ENCODE results near the gene RAD51B. TPM values are rescaled to one million over a fixed set of nuclear protein-coding genes. Genes with fewer than 3 reads are reported as not detected.

RAD51B gene
- total RNA-seq, 1 donor from 2014 or later: 16.7 TPM

DNA sequence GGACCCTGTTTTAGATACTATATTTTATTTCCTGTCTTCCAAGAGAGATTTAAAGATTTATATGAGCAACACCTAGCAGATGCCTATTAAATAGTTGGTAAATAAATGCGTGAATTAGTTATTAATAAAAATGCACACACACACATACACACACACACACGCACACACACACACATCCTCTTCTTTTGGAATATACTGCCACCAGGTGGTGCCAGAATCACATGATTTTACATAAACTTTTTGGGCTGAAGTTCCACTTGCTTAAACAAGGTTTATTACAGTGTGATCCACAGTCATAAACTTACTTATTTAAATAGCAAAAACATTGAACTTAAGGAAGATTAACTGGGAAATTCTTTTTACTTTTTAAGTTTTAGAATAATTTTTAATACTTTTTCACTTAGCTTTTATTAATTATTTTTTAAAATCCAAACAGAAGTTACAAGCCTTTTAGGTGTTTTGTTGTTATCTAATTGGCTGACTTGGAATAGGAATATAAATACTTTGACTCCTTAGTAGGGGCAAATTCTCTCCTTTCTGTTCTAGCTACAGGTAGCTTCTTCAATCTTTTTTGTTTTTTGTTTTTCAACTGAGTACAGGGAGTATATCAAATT, 17.5 kb downstream of the RAD51B start:
- Mint-ChIP-seq H3K27ac (ENCODE audit: unreplicated experiment) (no peak overlapping the region), H3K4me3 (no peak overlapping the region)

GRCh38 chr14:67846029-67846610, 26.5 kb downstream of the RAD51B start:
- H3K36me3 Mint-ChIP-seq (ENCODE audit: low read depth): peaks cover 17% of the 10 kb centered on the region
- peaks cover 20% of the 10 kb centered on the region for H3K9me3 Mint-ChIP-seq
- no peak overlapping the region for H3K4me3 Mint-ChIP-seq
- no peak overlapping the region for H3K27ac Mint-ChIP-seq (ENCODE audit: unreplicated experiment)
- H3K4me1 Mint-ChIP-seq: no peaks in the 10 kb centered on the region
- no peak for TF ChIP-seq CTCF (conservative IDR thresholded peaks at IDR 0.05)
- no peaks in the 10 kb centered on the region for H3K27me3 Mint-ChIP-seq (ENCODE audit: low read depth)
- no peak for DNase-seq (ENCODE audit: low read depth, low spot score)

More for the DNA sequence above, 17.5 kb downstream of the RAD51B start:
- peak; percentile 83 for TF ChIP-seq CTCF (conservative IDR thresholded peaks at IDR 0.05)
- no peaks in the 10 kb centered on the region for H3K9me3 Mint-ChIP-seq
- no peaks in the 10 kb centered on the region for H3K27me3 Mint-ChIP-seq (ENCODE audit: low read depth)
- no peaks in the 10 kb centered on the region for H3K4me1 Mint-ChIP-seq
- H3K36me3 Mint-ChIP-seq (ENCODE audit: low read depth): peaks cover 7% of the 10 kb centered on the region
- DNase-seq (ENCODE audit: low read depth, low spot score): peak; percentile 47

DNA sequence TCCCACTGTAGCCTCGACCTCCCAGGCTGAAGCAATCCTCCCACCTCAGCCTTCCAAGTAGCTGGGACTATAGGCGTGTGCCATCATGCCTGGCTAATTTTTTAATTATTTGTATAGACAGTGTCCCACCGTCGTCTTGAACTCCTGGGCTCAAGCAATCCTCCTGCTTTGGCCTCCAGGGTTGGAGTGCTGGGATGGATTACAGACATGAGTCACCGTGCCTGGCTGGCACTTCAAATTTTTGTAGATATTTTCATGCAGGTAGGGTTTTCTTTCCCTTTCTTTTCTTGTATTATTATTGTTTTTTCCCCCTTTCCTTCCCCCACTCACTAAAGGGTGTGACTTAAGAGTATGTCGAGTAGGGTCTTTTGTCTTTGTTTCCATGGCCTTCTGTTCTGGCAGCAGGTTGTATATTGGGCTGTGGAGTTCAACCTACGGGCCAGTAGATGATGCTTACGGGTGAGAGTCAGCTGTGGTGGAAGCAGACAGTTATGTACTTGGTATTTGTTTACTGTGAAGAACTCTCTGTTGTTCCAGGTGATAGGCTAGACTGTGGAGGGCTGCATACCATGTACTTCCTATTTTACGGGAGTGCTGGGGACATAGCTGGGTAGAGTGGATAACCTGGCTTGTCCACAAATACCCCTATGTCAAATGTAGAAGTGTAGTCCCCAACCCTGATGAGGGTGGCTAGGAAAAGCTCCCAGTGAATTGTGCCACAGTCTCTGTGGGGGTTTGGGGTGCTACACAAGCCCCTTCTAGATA, 30.7 kb downstream of the RAD51B start:
- TF ChIP-seq CTCF (conservative IDR thresholded peaks at IDR 0.05): no peak
- Mint-ChIP-seq H3K9me3 (peaks cover 17% of the 10 kb centered on the region), H3K4me3 (no peak overlapping the region), H3K4me1 (no peaks in the 10 kb centered on the region), H3K27me3 (ENCODE audit: low read depth) (no peaks in the 10 kb centered on the region), H3K27ac (ENCODE audit: unreplicated experiment) (no peak overlapping the region), H3K36me3 (ENCODE audit: low read depth) (peaks cover 14% of the 10 kb centered on the region)
- no peak for DNase-seq (ENCODE audit: low read depth, low spot score)

DNA sequence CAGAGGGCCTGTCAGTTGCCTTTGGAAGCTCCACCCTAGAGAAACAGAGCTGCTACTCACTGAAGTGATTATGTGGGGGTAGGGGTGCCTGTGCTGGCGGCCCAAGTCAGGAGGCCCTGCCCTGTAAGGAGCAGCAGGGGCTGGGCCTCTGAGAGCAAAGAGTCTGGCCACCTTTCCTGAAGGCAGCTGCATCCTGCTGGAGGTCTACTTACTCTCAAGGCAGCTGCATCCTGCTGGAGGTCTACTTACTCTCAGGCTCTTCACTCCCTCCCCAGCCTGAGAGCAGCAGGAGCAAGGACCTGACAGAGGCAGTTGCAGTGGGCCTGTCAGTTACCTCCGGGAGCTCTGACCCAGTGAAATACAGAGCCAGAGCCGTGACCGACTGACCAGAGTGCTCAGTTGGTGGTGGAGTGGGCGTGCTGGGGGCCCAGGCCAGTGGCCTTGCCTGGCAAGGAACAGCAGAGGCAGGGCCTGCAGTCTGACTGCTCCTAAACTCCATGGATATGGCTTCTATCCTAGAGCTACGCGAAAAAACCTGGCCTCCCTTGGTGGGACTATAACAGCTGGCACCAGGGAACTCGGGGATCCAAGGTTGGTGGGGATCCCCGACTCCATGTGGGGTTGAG, 32.3 kb downstream of the RAD51B start:
- H3K27ac Mint-ChIP-seq (ENCODE audit: unreplicated experiment): peak overlapping the region; percentile 43
- H3K9me3 Mint-ChIP-seq: peaks cover 14% of the 10 kb centered on the region
- no peak for TF ChIP-seq CTCF (conservative IDR thresholded peaks at IDR 0.05)
- H3K4me3 Mint-ChIP-seq: no peak overlapping the region
- DNase-seq (ENCODE audit: low read depth, low spot score): no peak
- no peaks in the 10 kb centered on the region for H3K27me3 Mint-ChIP-seq (ENCODE audit: low read depth)
- H3K36me3 Mint-ChIP-seq (ENCODE audit: low read depth): peaks cover 11% of the 10 kb centered on the region
- H3K4me1 Mint-ChIP-seq: no peaks in the 10 kb centered on the region

DNA sequence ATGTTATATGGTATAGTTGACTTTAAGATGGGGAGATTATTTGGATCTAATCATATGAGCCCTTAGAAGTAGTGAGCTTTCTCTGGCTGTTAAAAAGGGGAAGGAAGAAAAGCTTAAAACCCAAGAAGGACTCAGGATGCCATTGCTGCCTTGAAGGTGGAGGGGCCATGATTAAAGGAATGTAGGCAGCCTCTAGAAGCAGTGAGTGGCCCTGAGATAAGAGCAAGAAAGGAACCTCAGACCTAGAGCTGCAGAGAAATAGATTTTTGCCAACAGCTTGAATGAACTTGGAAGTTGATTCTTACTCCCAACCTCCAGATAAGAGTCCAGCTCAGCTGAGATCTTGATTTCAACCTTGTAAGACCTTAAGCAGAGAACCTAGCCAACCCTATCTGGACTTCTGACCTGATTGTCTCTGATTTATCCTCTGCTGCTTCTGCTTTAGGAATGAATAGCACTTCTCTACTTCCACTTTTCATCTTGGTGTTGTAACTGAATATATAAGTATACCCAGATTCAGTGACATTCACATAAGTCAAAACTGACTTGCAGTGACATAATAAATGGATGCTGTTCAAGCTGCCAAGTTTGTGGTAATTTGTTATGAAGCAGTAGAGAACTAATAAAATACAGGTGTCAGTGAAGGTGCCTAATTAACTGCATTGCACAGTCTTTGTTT, 33.5 kb downstream of the RAD51B start:
- Mint-ChIP-seq H3K27ac (ENCODE audit: unreplicated experiment) (no peak overlapping the region), H3K9me3 (peaks cover 11% of the 10 kb centered on the region)
- DNase-seq (ENCODE audit: low read depth, low spot score): no peak

More for the DNA sequence above, 33.5 kb downstream of the RAD51B start:
- H3K27me3 Mint-ChIP-seq (ENCODE audit: low read depth): no peaks in the 10 kb centered on the region
- no peaks in the 10 kb centered on the region for H3K4me1 Mint-ChIP-seq
- peaks cover 11% of the 10 kb centered on the region for H3K36me3 Mint-ChIP-seq (ENCODE audit: low read depth)
- H3K4me3 Mint-ChIP-seq: no peak overlapping the region
- TF ChIP-seq CTCF (conservative IDR thresholded peaks at IDR 0.05): no peak
